ENCODE results near the gene TIPARP. TPM values are rescaled to one million over a fixed set of nuclear protein-coding genes. Genes with fewer than 3 reads are reported as not detected.

Gene TIPARP
- total RNA-seq, 4 donors from 2014 or later: 39.7 to 90.8 (median 52.2) TPM

GRCh38 chr3:156750191-156750873 lies 75.9 kb downstream of the TIPARP start:
- TF ChIP-seq, protein P1, sequence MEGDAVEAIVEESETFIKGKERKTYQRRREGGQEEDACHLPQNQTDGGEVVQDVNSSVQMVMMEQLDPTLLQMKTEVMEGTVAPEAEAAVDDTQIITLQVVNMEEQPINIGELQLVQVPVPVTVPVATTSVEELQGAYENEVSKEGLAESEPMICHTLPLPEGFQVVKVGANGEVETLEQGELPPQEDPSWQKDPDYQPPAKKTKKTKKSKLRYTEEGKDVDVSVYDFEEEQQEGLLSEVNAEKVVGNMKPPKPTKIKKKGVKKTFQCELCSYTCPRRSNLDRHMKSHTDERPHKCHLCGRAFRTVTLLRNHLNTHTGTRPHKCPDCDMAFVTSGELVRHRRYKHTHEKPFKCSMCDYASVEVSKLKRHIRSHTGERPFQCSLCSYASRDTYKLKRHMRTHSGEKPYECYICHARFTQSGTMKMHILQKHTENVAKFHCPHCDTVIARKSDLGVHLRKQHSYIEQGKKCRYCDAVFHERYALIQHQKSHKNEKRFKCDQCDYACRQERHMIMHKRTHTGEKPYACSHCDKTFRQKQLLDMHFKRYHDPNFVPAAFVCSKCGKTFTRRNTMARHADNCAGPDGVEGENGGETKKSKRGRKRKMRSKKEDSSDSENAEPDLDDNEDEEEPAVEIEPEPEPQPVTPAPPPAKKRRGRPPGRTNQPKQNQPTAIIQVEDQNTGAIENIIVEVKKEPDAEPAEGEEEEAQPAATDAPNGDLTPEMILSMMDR (IDR thresholded peaks at IDR 0.05): no peak
- no peak for TF ChIP-seq POLR2A (IDR thresholded peaks at IDR 0.05)
- Histone ChIP-seq H3K27me3 (no peaks in the 10 kb centered on the region), H3K27ac (no peak overlapping the region), H3K36me3 (no peaks in the 10 kb centered on the region), H3K4me3 (no peak overlapping the region), H3K9me3 (peaks cover 0 to 5% (median 0%) of the 10 kb centered on the region in 4 donors), H3K4me1 (no peaks in the 10 kb centered on the region)
- DNase-seq: no peak

GRCh38 chr3:156750874-156751245 lies 76.5 kb downstream of the TIPARP start:
- Histone ChIP-seq H3K36me3 (no peaks in the 10 kb centered on the region), H3K9me3 (peaks cover 0 to 5% (median 0%) of the 10 kb centered on the region in 4 donors), H3K4me3 (no peak overlapping the region), H3K27ac (no peak overlapping the region), H3K27me3 (no peaks in the 10 kb centered on the region), H3K4me1 (no peaks in the 10 kb centered on the region)
- no peak for DNase-seq
- TF ChIP-seq, protein P1 (IDR thresholded peaks at IDR 0.05): no peak
- no peak for TF ChIP-seq POLR2A (IDR thresholded peaks at IDR 0.05)

DNA sequence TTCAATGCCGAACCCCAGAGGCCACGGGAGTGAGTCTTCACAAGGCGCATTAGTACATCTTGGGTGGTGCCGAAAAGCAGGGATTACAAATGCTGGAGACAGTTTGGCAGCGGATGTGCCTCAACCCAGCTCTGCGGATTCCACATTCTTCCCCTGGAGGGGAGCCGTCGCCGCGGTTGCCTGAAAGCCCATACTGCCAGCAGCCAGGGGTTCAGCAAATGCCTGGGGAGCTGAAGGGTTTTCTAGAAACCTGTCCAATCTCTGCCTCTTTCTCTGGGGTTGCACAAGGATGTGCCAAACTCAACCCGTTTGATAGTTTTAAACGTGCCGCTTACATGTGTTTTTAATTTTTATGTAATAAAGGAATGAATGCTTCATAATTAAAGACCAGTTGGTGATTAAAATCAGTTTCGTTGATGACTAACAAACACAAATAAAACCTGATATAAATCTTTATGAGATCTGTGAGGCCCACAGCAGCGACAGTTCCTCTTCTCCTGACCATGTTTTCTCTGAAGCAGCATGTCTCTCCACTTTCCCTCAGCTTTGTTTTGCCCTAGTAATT lies 77.2 kb downstream of the TIPARP start:
- Histone ChIP-seq H3K4me1 (no peaks in the 10 kb centered on the region), H3K4me3 (no peak overlapping the region), H3K36me3 (no peaks in the 10 kb centered on the region), H3K9me3 (peaks cover 0 to 5% (median 0%) of the 10 kb centered on the region in 4 donors), H3K27ac (no peak overlapping the region), H3K27me3 (no peaks in the 10 kb centered on the region)
- TF ChIP-seq, protein P1 (IDR thresholded peaks at IDR 0.05): no peak
- no peak for TF ChIP-seq POLR2A (IDR thresholded peaks at IDR 0.05)
- no peak for DNase-seq

Other genes starting within 250 kb of the TIPARP start
- 10 to 100 TPM; 47.6 to 78.4 (median 58.3) TPM for gene SSR3, start 119.5 kb upstream of the TIPARP start, total RNA-seq
- 1 to 10 TPM in 1 of 4 donors, under 1 TPM in 2, not detected in 1; 0.85 to 9.1 (median 0.94) TPM for gene LEKR1, start 151.8 kb downstream of the TIPARP start, total RNA-seq